HG03060 (cell line): ENCODE measurements around the gene DYRK1A.

Experiments
- ATAC-seq: cut with Tn5 transposase; IDR thresholded peaks from one replicate; pipeline ENCODE4 v1.9.1; 2021; ENCODE audit warnings: low read depth, moderate number of reproducible peaks; ENCODE audit not compliant: unreplicated experiment

Gene DYRK1A

DNA sequence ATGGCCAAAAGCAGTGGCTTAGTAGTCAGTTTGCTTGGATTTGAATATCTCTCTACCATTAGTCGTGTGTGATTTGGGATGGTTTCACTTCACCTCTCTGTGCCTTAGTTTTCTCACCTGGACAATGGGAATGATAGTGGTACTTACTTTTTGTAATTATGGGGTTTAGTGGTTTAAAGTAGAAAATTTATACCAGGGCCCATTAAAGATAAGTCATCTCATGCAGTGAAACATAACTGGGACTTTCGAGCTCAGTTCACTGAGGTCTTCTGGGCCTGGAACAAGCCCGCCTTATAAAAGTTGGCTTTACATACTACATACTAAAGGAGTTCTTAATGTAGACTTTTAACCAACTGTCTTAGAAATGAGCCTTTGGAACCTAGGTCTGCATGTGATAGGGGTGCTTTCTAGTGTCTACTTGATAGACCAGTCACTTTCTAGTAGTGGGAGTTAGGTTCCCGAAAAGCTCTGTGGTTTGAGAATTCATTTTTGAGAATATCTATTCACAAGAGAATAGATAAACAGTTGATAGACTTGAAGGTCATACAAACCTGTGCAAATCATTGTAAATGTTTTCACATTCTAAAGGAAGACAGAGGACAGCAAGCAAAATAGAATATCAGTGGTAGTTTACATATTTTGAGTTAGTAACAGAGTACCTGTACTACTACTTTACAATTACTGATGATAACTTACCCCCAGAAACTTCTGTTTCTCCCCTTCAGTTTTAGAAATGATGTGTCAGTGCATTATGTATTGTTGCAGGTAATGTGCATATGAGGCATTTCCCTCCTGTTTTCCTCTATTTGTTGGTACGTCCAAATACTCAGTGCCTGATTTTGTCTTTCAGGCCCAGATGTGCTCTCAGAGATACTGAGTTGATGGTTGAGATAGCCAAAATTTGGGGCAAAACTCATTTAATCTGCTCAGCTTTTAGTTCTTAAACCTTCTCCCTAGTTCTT lies 48.0 kb downstream of the DYRK1A start:
- ATAC-seq = no peak

DNA sequence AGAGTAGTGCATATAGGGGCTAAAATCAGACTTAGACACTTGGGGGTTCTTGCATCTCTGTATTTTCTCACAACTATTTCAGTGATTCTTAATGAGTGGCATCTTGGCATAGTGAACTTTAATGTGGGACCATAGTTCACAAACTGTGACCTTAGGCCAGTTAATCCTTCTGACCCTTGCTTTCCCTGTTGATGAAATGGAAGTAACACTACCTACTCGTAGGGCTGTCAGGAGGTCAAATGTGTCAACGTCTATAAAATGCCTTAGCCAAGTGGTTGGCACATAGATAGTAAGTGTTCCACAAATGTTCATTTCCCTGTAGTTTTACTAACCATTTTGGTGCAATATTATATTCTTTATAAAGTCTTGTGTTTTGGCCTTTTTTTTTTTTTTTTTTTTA lies 49.4 kb downstream of the DYRK1A start:
- no peak for ATAC-seq

DNA sequence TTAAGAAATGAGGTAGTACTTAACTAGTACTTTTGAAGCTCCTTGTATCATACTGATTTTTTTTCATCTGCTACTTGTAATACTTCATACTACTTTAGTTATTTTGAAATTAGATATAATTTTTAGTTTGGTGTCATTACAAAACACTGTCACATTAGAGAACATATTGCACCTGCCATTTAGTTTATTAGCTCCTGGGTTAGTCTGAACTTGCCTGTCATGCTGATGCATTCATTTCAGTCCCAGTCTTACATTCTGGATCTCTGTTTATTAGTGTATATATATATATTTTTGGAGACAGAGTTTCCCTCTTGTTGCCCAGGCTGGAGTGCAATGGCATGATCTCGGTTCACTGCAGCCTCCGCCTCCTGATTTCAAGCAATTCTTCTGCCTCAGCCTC lies 50.3 kb downstream of the DYRK1A start:
- ATAC-seq = no peak

DNA sequence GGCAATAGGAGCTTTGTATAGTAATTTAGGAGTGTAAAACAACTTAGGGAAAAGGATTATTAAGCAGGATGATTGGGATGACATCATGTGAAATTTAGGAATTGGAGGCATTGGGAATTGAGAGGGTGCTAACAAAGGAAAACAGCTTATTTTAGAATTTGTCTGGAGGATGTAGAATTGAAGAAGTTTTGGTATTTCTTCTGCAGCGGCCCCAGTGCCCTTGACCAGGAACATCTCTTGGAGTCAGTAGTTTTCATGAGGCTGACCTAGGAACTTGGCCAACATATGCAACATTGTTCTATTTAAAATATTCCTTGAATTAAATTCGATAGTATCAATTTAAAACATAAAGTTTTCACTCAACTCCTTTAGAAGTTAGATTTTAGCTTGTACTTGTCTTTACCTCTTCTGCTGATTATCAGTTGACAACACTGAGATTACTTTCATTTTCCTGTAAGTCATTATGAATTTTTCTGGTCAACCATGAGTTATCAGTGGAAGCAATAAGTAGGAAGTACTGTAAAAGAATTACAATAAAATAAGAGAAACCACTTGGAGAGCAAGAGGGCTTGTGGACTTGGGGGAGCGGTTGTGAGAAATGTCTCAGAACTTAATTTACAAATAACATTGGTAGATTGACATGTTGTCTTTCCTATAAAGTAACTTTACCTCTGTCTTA lies 52.8 kb downstream of the DYRK1A start:
- no peak for ATAC-seq

DNA sequence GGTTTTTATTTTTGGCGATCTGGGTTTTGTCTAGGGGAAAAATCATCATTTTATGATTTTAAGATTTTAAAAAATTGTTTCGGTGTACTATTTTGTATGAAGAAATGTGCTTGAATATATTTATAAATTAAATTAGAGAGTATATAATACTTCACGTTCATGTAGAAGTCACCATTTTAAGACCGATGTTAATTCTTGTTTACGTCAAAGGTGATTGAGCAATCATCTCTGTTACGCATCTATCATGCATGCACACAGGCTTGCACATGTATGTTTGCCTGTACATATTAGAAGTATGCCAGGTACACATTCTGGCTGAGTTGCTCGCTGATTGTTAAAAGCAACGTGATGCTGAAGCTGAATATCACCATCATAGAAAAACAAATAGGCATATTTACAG lies 54.7 kb downstream of the DYRK1A start:
- ATAC-seq = no peak

DNA sequence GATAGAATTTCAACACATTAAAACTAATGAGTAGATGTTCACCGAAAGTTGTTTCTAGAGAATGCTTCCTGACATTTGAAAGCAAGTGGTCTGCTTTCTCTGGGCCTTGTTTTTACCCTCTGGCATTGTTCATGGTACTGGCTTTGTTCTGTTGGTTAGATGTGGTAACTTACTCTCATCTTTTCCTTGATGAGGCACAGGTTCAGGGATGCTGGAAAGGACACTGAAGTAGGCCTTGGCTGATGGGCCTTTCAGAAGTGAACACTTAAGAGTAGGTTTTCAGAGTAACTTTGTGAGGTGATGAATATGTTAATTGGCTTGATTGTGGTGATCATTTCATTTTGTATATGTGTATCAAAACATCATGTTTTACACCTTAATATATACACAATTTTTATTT lies 55.8 kb downstream of the DYRK1A start:
- ATAC-seq = no peak

DNA sequence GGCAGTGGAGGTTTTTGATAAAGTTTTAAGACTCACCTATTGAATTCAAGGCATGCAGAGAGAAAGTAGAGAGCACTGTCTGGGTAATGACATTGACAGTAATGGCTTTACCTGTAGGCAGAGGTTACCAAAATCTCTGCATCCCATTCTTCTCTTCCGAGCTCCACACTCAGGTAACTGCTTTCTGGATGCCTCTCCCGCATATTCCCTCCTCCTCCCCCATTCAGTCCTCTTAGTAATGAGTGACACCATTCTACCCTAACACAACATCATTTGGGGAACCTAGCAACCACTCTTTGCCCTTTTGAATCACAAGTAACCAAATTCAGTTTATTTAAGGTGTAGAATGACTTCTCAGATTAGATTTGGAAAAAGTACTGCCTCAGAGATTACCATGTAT lies 56.5 kb downstream of the DYRK1A start:
- ATAC-seq = no peak

DNA sequence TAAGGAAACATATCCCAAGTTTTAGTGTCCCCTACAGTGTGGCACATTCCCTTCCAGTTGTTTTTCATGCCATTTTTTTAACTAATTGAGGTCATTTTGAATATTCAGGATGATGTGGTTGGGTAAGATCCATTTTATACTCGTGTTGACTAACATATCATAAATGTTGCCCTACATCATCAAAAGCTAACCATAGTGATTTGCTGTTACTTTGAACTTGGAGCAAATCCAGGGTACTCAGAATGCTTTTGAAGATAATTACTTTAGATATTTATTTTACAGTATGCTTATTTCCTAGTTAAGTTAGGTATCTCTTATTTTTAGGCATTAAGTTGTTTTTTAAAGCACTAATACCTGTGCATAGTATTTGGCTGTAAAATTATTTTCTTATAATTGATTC lies 57.8 kb downstream of the DYRK1A start:
- no peak for ATAC-seq

DNA sequence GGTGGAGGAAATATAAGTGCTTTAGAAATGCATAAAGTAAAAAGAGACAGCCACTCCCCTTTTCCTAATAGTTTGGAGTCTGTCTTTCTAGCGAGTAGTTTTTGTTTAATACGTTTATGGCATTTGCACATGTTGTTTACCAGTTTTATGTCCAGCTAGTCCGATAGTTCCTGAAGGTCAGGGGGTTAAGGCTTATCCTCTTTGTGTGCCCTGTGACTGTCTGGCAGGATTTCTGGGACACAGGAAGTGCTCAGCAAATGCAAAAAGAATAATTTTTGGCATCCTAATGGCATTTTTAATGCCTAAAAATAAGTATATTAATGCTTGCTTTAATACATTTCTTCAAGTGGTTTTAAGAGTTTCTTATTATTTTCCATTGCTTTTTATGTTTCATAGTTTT lies 58.4 kb downstream of the DYRK1A start:
- no peak for ATAC-seq

DNA sequence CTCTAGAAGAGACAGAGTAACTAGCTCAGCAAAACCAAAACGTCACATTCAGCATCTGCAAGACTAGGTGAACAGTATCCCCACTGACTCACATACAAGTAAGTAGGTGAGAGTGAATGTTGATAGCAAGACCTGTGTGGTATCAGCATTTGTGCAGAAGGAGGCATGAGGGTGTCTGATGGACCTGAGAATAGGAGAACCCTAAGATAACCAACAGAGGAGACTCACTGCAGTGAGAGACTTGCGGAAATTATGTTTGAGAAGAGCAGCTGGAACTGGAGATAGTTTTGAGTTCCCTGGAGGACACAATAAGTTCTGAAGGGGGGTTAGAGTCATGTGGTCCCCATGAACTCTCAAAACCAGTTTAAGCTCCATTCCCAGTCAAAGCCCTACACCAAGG lies 59.1 kb downstream of the DYRK1A start:
- no peak for ATAC-seq

DNA sequence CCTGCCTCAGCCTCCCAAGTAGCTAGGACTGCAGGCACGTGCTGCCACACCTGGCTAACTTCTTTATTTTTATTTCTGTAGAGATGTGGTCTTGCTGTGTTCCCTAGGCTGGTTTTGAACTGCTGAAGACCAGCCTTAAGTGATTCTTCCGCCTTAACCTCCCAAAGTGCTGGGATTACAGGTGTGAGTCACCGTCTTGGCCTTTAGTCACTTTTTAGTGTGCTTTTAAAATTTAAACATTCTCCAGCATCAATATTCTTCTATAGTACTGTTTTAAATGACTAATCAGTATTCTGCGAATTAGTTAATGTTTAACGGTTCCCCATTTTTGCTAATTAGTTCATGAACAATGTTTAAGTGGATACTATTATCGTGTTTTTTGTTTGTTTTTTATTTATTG lies 60.6 kb downstream of the DYRK1A start:
- no peak for ATAC-seq

DNA sequence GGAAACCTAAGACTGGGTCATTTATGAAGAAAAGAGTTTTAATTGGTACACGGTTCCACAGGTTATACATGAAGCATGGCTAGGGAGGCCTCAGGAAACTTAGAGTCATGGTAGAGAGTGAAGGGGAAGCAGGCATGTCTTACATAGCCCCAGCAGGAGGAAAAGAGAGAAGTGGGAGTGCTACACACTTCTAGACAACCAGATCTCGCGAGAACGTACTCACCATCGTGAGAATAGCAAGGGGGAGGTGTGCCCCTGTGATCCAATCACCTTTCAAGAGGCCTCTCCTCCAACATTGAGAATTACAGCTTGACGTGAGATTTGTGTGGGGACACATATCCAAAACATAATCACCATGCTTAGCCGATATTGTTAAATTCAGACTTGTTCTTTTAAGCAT lies 62.8 kb downstream of the DYRK1A start:
- ATAC-seq = no peak

DNA sequence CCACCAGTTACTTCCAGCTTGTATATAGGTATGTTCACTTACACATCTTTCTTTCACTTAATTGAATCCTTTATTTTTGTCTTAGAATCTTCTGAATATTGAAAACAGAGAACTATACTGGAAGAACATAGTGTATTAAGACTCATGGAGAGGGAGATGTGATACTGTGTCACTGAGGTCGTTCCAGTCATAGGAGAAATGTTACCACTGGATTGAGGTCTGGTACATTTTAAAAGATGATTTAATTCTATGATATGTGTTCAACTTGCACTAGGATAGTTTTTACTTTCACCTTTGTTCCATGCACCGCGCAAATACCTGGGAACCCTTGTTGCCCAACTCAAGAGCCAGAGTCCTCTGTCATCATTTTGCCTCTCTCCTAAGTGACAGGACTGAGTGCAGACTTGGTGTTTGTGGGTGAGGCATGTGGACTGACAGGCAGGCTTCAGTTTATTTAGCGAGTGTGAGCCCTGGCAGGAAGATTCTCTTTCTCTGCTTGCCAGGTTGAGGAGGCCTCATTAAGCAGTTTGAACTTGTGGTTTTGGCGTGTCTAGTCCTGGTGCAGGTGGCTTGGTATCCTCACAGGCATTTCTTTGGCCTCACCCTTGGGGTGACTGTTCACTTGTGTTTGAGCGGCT lies 63.7 kb downstream of the DYRK1A start:
- no peak for ATAC-seq

DNA sequence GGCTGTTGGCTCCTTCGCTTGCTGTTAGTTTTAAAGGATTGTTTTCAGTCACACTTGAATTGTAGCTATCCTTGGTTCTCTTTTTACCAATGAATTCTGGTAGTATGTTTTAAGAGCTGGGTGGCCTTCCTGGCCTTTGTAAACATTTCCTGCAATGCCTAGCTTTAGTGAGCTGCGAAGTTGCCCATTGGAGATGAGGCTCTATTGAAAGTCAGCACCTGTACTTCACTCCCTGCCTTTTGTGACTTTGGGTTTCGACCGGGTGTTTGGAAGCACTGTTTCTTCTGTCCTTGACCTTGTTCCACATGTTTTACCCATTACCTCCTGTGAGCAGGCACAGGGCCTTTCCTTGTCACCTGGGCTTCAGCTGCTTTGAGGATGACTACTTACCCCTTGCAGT lies 64.7 kb downstream of the DYRK1A start:
- ATAC-seq = no peak

DNA sequence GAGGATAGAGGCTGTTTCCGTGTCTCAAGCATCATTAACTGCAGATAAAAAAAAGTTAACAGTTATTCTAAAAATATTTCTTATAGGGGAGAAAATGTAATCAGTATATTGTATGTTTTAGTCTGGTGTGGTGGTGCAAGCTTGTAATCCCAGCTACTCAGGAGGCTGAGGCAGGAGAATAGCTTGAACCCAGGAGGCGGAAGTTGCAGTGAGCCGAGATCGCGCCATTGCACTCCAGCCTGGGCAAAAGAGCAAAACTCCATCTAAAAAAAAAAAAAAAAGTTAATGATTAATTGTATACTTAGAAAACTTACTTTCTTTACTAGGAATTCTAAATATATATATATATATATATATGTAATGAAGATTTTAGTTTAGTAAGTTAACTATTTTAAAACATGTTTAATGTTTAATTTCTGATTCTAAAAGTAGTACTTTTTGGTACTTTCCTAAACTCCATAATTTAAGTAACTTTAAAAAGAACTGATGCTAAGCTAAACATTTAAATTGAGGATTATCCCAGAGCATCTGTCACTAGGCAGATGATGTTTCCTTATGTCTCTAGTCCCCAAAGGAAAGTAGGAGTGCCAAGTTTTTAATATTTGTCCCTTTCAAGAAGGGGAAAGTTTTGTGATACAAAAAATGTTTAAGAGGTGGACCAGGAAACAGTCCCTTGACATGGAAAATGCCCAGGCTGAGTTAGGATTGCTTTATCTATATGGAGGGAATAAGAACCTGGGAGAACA lies 66.3 kb downstream of the DYRK1A start:
- no peak for ATAC-seq

DNA sequence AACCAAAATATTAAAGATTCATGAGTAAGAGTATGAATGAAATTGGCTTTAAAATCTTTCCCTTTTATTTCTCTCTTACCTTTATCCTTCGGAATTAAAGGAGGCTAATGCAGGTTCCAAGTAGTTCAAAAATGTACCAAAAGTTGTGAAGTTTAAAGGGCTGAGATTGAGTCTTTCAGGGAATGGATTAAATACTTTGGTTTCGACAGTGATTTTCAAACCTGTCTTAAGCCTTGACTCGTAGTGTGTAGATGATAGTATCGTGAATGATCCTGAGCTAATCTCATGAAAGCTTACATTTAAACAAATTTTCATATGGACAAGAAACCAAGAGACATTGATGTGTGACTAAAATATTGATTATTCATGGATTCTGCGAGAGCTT lies 66.9 kb downstream of the DYRK1A start:
- ATAC-seq = no peak

DNA sequence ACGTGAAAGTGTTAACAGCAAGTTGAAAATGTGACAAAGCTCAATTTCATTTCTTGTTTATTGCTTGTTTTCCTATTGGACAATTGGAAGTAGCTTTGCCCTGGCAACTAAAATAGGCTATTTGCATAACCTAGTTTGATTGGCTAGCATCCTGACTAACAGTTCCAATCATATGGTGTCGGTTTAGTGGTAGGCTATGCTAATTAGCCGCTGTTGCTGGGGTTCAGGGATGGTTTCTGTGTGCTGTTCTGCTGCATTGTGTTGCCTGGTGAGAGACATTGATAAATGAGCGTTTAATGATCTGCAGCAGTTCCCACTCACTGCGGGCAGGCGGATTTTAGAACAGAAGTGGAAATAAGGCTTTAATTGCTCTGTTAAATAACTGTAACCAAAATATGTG lies 68.5 kb downstream of the DYRK1A start:
- ATAC-seq = no peak

DNA sequence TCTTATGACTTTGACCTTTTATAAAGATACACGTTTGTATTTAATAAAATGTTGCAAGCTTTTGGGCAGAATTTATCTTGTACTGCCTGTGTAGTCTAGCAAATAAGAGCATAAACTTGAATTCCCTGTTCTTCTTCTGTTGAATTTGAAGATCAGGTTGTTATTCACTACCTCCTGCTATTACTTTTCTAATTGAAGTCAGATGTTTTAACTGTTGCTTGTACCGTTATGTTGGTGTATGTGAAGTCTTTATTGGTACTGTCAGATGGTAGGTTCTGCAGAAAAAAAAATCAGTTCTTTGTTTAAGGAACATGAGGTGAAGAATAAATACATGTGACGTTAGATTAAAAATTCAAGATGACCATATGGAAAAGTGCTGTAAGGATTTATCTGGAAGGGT lies 69.1 kb downstream of the DYRK1A start:
- ATAC-seq = no peak

DNA sequence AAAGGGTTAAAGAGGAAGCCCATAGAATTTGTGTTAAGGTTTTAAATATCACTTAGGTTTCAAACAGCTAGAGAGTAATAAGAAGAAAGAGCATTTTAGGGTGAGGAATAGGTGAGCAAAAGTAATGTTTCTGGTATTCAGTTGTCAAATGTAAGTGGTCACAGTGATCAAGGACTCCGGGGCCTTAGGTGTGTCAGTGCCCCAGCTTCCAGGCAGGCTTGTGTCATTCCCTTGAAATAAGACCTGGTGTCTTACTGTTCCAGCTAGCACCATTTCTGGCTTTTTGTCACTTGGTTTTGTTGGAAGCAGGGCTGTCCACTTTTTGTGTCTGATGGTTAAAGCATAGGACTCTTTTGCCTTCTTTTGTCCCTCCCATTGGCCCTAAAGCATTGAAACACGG lies 69.6 kb downstream of the DYRK1A start:
- ATAC-seq = no peak

DNA sequence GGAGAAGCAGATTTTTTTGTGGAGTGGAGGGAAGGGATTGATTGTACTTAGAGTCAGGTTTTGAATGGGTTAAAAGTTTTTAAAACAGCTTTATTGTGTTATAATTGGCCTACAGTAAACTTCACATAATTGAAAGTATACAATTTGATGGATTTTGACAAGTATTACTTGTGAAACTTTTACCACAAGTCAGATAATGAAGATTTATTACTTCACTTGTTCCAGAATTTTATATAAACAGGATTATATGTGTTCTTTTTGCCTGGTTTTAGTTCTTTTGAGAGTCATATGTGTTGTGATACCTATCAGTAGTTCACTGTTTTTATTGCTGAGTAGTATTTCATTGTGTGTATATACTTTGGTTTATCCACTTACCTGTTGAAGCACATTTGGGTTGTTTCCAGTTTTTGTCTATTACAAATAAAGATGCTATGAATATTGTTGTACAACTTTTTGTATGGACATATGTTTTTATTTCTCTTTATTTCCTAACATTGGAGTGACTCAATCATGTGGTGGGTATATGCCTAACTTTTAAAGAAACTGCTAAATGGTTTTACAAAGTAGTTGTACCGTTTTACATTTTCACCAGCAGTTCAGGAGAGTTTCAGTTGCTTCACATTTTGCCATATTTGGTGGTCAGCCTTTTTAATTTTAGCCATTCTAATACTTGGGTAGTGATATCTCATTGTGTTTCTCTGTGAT lies 71.0 kb downstream of the DYRK1A start:
- no peak for ATAC-seq
